Adrenal gland (tissue), 12 donors: Measurements from ENCODE around the gene FTCDNL1. TPM values are rescaled to one million over a fixed set of nuclear protein-coding genes. Genes with fewer than 3 reads are reported as not detected.

Experiments
- DNase-seq, 7 donors: peaks; one replicate each; pipeline ENCODE4 v3.0.0-alpha.2; 2019 to 2020
- H3K27ac ChIP-seq, 5 donors: fragments of 200-600 bp; sonication (generic) in 4 of 5; 1 replicate in 3 of 5; 2 replicates in 2 of 5; pipeline versions ENCODE4 v1.5.1 to v1.8.0; 2016 to 2020; ENCODE audit warnings: mild to moderate bottlenecking in 1 of 5
- H3K27me3 ChIP-seq: fragments of 200-600 bp; 2 replicates; pipeline ENCODE4 v1.8.0; 2021
- H3K36me3 ChIP-seq, 2 donors: fragments of 200-600 bp; replicated peaks in 1 of 2; 1 replicate in 1 of 2; 2 replicates in 1 of 2; pipeline versions ENCODE4 v1.5.1 to v1.8.0; 2018 to 2022
- H3K4me1 ChIP-seq, 2 donors: fragments of 200-600 bp; replicated peaks in 1 of 2; 1 replicate in 1 of 2; 2 replicates in 1 of 2; pipeline versions ENCODE4 v1.5.1 to v1.8.0; 2018 to 2021
- H3K4me3 ChIP-seq, 4 donors: fragments of 200-600 bp; sonication (generic) in 3 of 4; one replicate each; pipeline ENCODE4 v1.5.1; 2016 to 2018
- H3K9me3 ChIP-seq, 3 donors: fragments of 200-600 bp; sonication (generic) in 1 of 3; replicated peaks in 1 of 3; 1 replicate in 2 of 3; 2 replicates in 1 of 3; pipeline versions ENCODE4 v1.5.1 to v1.8.0; 2016 to 2021
- CTCF ChIP-seq, 6 experiments: fragments of 450-650 bp in 4 of 6; fragments of 200-600 bp in 2 of 6; sonication (generic) in 1 of 6; IDR thresholded peaks; 1 replicate in 5 of 6; 2 replicates in 1 of 6; pipeline versions ENCODE4 v1.5.1 to v1.8.0; 2016 to 2021; ENCODE audit warnings: antibody characterized with exemption in 6 of 6, mild to moderate bottlenecking in 2 of 6, moderate library complexity in 1 of 6
- POLR2A ChIP-seq, 2 donors: fragments of 450-650 bp; IDR thresholded peaks; one replicate each; pipeline ENCODE4 v1.6.1; 2017; ENCODE audit warnings: antibody characterized with exemption in 2 of 2, mild to moderate bottlenecking in 2 of 2, moderate library complexity in 1 of 2
- WGBS, 4 donors: extraction: QIAGEN DNeasy Blood & Tissue Kit in 2 of 4; methylation state at CpG; one replicate each; pipeline versions ENCODE4 v1.1.5 to v1.1.7; 2013 to 2017; 5-methylcytosine and 5-hydroxymethylcytosine counted together
- intact Hi-C, 2 donors: fragments of 100-400 bp; cut with DNase I; formaldehyde crosslinking; loops; one replicate each; pipeline versions ENCODE4 v1.14.1 to v1.15.0; 2022 to 2023
- polyA plus RNA-seq, 3 donors: library from polyadenylated mRNA; stranded (reverse); fragments of 200-250 nt in 2 of 3; fragments of 350-450 nt in 1 of 3; fragmentation: Illumina TruSeq in 1 of 3; extraction: RNeasy Lipid Tissue Mini Kit (QIAGEN cat#74804) in 1 of 3; gene quantifications; one replicate each; pipeline ENCODE4 v1.2.3, GENCODE V29; 2013 to 2014
- total RNA-seq, 9 donors: library from RNA; depleted of rRNA in 4 of 9; stranded (reverse); fragments of >200 nt in 4 of 9; fragments of 120-200 nt in 1 of 9; fragmentation: NEBNext Ultra II Directional in 1 of 9; extraction: Animal tissue kit (Norgen Biotek cat#: 25700) in 1 of 9; gene quantifications; one replicate each; pipeline versions ENCODE4 v1.1.0 to v1.2.4, GENCODE V29; 2013 to 2023
- donor health status: healthy with polysubstance abuse.
- donor health status: Bipolar disorder and iron deficiency.
- donor health status: DM: yes; HTN: yes; CAD: no.
- donor health status: DM: no; HTN: no; CAD: no.
- donor health status: DM: no; HTN: no; CAD: no.
- donor health status: DM: yes; HTN: yes; CAD: no.

FTCDNL1 gene
- total and polyA plus RNA-seq, 12 donors: 2.6 to 19.1 (median 10.1) TPM

GRCh38 chr2:199811346-199811745 is 39.6 kb downstream of the FTCDNL1 start:
- Histone ChIP-seq H3K4me1 (no peaks in the 10 kb centered on the region), H3K36me3 (no peaks in the 10 kb centered on the region), H3K9me3 (no peaks in the 10 kb centered on the region), H3K27me3 (no peaks in the 10 kb centered on the region), H3K27ac (no peak overlapping the region), H3K4me3 (no peak overlapping the region)
- TF ChIP-seq POLR2A (IDR thresholded peaks at IDR 0.05): no peak
- no peak for TF ChIP-seq CTCF (IDR thresholded peaks at IDR 0.05)
- 82 to 94% (median 89%) methylated on average over 2 of the region's 2 CpGs for WGBS, 4 donors
- intact Hi-C loops: no loop called here
- no peak for DNase-seq

DNA sequence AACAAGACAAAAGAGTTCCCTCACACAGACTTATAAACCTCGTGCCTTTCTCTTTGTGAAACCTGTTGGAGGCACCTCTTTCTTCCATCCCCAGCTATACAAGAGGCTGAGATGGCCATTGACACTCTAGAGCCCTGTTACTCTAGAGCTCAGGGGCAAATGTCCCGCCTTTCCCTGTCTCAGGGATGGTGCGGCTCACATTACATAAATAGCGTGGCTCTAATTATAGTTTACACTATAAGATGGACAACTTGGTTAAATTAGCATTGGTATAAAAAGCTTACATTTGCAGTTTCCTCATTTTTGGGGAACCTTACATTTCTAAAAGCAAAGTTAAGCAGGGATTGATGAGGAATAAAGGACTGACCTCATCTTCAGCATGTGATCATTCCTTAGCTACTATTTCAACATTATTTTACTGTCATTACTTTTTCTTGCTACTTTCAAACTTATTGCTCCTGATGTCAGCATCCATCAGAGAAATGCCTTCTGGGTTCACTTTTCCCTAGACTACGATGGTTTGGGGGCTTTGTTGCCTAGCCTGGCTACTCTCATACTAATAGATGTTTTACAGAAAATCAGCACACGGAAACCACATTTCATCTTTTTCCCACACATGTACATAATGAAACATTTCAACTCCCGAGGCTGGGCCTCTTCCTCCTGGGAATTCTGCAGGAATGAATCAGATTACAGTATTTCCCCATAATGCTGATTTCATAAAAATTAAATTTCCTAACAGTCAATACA is 40.4 kb downstream of the FTCDNL1 start:
- DNase-seq: no peak
- Histone ChIP-seq H3K36me3 (no peaks in the 10 kb centered on the region), H3K27me3 (no peaks in the 10 kb centered on the region), H3K4me3 (no peak overlapping the region), H3K9me3 (no peaks in the 10 kb centered on the region), H3K4me1 (no peaks in the 10 kb centered on the region), H3K27ac (no peak overlapping the region)
- TF ChIP-seq CTCF (IDR thresholded peaks at IDR 0.05) (no peak), POLR2A (IDR thresholded peaks at IDR 0.05) (no peak)
- intact Hi-C loops: no loop called here
- WGBS, 4 donors: 81 to 87% (median 84%) methylated on average over 7 of the region's 7 CpGs

- no peak for DNase-seq
- no peaks in the 10 kb centered on the region for H3K27me3 ChIP-seq
- no peaks in the 10 kb centered on the region for H3K36me3 ChIP-seq
- intact Hi-C loops: no loop called here
- H3K4me1 ChIP-seq: no peaks in the 10 kb centered on the region
- no peak overlapping the region for H3K27ac ChIP-seq
- H3K4me3 ChIP-seq: no peak overlapping the region
- H3K9me3 ChIP-seq: no peaks in the 10 kb centered on the region
- TF ChIP-seq POLR2A (IDR thresholded peaks at IDR 0.05) (no peak), CTCF (IDR thresholded peaks at IDR 0.05) (no peak)
These were observed 43.0 kb downstream of the FTCDNL1 start for GRCh38 chr2:199807966-199808365.

DNA sequence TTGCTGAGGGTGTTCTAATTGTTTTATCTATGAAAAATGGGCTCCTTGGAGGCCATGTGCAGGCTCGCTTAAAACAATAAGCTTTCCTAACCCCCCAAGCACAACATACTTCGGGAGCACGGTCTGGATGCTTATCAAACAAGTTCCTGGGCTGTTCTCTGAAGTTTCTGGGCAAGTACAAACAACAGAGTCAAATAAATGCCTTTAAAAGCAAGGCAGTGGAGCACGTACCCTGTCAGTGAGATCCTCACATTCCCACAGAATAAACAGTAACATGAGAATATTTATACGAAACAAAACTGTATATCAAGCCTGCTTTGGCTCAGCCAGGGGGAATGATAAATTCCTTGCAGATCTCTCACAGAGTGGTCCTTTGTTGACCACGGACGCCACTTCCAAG is 44.8 kb downstream of the FTCDNL1 start:
- H3K9me3 ChIP-seq: no peaks in the 10 kb centered on the region
- H3K4me3 ChIP-seq: no peak overlapping the region
- no peaks in the 10 kb centered on the region for H3K36me3 ChIP-seq
- no peak overlapping the region for H3K27ac ChIP-seq
- TF ChIP-seq POLR2A (IDR thresholded peaks at IDR 0.05) (no peak), CTCF (IDR thresholded peaks at IDR 0.05) (no peak)
- 57 to 79% (median 71%) methylated on average over 7 of the region's 7 CpGs for WGBS, 4 donors
- H3K4me1 ChIP-seq: no peaks in the 10 kb centered on the region
- intact Hi-C loops: no loop called here
- no peaks in the 10 kb centered on the region for H3K27me3 ChIP-seq
- no peak for DNase-seq
